Choroid plexus epithelial cell (primary cell): ENCODE data around the gene TEX13D.

ENCODE experiments used
- DNase-seq: peaks from one replicate; pipeline ENCODE4 v3.0.0-alpha.2; 2010; ENCODE audit warnings: low read depth
- H3K4me3 ChIP-seq: 2 replicates; pipeline ENCODE4 v1.5.1; 2011; ENCODE audit warnings: low read depth, mild to moderate bottlenecking, control low read depth, low read length, moderate library complexity
- CTCF ChIP-seq: conservative IDR thresholded peaks from 2 replicates; pipeline ENCODE4 v1.5.1; 2011; ENCODE audit warnings: low read depth, mild to moderate bottlenecking, control low read depth, inconsistent platforms, low read length, moderate library complexity

Gene TEX13D

GRCh38 chrX:124348182-124348581 is 15.7 kb downstream of the TEX13D start:
- no peak for TF ChIP-seq CTCF
- no peak overlapping the region for H3K4me3 ChIP-seq
- DNase-seq: no peak

GRCh38 chrX:124348885-124349453 is 16.5 kb downstream of the TEX13D start:
- no peak overlapping the region for H3K4me3 ChIP-seq
- no peak for DNase-seq
- TF ChIP-seq CTCF: no peak

- no peak overlapping the region for H3K4me3 ChIP-seq
- DNase-seq: no peak
- no peak for TF ChIP-seq CTCF
Observed at GRCh38 chrX:124354648-124355047, 22.2 kb downstream of the TEX13D start.

- no peak overlapping the region for H3K4me3 ChIP-seq
- TF ChIP-seq CTCF: no peak
- DNase-seq: no peak
Observed at GRCh38 chrX:124358800-124359383, 26.4 kb downstream of the TEX13D start.

GRCh38 chrX:124362072-124362471 is 29.6 kb downstream of the TEX13D start:
- no peak for DNase-seq
- no peak overlapping the region for H3K4me3 ChIP-seq
- TF ChIP-seq CTCF: no peak

- no peak overlapping the region for H3K4me3 ChIP-seq
- no peak for TF ChIP-seq CTCF
- DNase-seq: no peak
Observed at GRCh38 chrX:124362761-124363160, 30.3 kb downstream of the TEX13D start.

- TF ChIP-seq CTCF: no peak
- no peak overlapping the region for H3K4me3 ChIP-seq
- DNase-seq: no peak
Observed at GRCh38 chrX:124369722-124370121, 37.3 kb downstream of the TEX13D start.
